ENCODE results near the gene NFAM1. TPM values are rescaled to one million over a fixed set of nuclear protein-coding genes. Genes with fewer than 3 reads are reported as not detected.

NFAM1 gene, protein sequence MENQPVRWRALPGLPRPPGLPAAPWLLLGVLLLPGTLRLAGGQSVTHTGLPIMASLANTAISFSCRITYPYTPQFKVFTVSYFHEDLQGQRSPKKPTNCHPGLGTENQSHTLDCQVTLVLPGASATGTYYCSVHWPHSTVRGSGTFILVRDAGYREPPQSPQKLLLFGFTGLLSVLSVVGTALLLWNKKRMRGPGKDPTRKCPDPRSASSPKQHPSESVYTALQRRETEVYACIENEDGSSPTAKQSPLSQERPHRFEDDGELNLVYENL
- total RNA-seq = not detected in 2 replicates

DNA sequence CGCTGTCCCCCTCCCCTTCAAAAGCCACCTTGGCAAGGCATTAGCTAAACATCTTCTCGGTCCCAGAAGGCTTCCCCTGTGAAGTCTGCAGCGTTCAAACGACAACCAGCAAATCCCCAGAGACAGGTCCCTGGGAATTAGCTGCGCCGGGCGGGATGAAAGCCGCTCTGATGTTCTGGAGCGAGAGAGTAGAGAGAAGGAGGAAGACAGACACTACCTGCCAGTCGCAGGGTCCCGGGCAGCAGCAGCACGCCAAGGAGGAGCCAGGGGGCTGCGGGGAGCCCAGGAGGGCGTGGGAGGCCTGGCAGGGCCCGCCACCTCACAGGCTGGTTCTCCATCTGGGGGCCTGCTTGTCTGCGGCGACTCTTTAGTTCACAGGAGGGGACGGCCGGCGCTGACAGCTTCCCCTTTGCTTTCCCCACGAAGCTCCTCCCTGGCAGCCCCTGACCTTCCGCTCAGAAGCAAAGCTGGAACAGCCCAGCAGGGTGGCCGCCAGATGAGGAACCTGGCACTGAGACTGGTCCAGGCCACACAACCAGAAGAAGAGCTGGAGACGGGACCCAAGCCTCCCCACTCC, at the start of gene NFAM1:
TSS of gene NFAM1 (minus strand) at position 384 of the 577 bp plus-strand sequence. CDS start at position 338, 46 bp downstream.

Other genes starting within 250 kb of the NFAM1 start
- gene TCF20, start 161.8 kb downstream of the NFAM1 start, total RNA-seq = 35.9 and 39.7 TPM in 2 replicates
- 20.8 and 55.7 TPM in 2 replicates for gene RRP7A, start 87.4 kb upstream of the NFAM1 start, total RNA-seq
- gene SERHL2, start 121.6 kb upstream of the NFAM1 start, total RNA-seq = 1.0 and 1.8 TPM in 2 replicates
- 27.8 and 30.2 TPM in 2 replicates for gene POLDIP3, start 182.5 kb upstream of the NFAM1 start, total RNA-seq
- gene ATP5MGL, start 208.2 kb upstream of the NFAM1 start, total RNA-seq = 0.86 and 1.5 TPM in 2 replicates
- gene CYB5R3, start 217.0 kb upstream of the NFAM1 start, total RNA-seq = 97.1 and 127 TPM in 2 replicates